Epithelial cell of esophagus (primary cell): ENCODE results near the gene SETD1A.
A peak's percentile ranks its signal among the peaks of the same experiment; 100 is the strongest.

Experiments used
- DNase-seq: peaks from one replicate; pipeline ENCODE4 v3.0.0; 2010; ENCODE audit warnings: low read depth
- H3K4me3 ChIP-seq: 2 replicates; pipeline ENCODE4 v1.5.1; 2011; ENCODE audit warnings: mild to moderate bottlenecking, low read length, control low read depth
- CTCF ChIP-seq: IDR thresholded peaks from 2 replicates; pipeline ENCODE4 v1.5.1; 2011; ENCODE audit warnings: low read depth, mild to moderate bottlenecking, low read length, control low read depth, inconsistent platforms; ENCODE audit not compliant: insufficient read depth; ENCODE audit errors: missing control alignments

Gene SETD1A

GRCh38 chr16:30921748-30922419 lies 35.7 kb upstream of the SETD1A start:
- DNase-seq, result peak; percentile 94
- peak; percentile 85 for TF ChIP-seq CTCF
- peak overlapping the region; percentile 63 for H3K4me3 ChIP-seq

- peak overlapping the region; percentile 74 for H3K4me3 ChIP-seq
- peak; percentile 100 for DNase-seq
- TF ChIP-seq CTCF, result no peak
Measured at GRCh38 chr16:30922420-30922959, 35.1 kb upstream of the SETD1A start.

GRCh38 chr16:30922960-30923535 lies 34.5 kb upstream of the SETD1A start:
- TF ChIP-seq CTCF, result no peak
- DNase-seq, result peak; percentile 100
- peak overlapping the region; percentile 74 for H3K4me3 ChIP-seq

- no peak for TF ChIP-seq CTCF
- DNase-seq, result no peak
- H3K4me3 ChIP-seq, result peak within 1 kb of the TSS; percentile 74
Measured at GRCh38 chr16:30923554-30924075, 33.9 kb upstream of the SETD1A start, which contains the start of gene FBXL19. FBXL19 (plus strand) TSS chr16:30923572; CDS start chr16:30925755, 2,183 bp downstream.

- TF ChIP-seq CTCF, result no peak
- peak overlapping the region; percentile 72 for H3K4me3 ChIP-seq
- DNase-seq, result no peak
Measured at GRCh38 chr16:30924076-30924912, 33.3 kb upstream of the SETD1A start.

GRCh38 chr16:30924913-30925631 lies 32.5 kb upstream of the SETD1A start:
- DNase-seq, result no peak
- H3K4me3 ChIP-seq, result peak overlapping the region; percentile 72
- no peak for TF ChIP-seq CTCF
